Measurements from ENCODE around the gene MYO1E.

Gene MYO1E

DNA sequence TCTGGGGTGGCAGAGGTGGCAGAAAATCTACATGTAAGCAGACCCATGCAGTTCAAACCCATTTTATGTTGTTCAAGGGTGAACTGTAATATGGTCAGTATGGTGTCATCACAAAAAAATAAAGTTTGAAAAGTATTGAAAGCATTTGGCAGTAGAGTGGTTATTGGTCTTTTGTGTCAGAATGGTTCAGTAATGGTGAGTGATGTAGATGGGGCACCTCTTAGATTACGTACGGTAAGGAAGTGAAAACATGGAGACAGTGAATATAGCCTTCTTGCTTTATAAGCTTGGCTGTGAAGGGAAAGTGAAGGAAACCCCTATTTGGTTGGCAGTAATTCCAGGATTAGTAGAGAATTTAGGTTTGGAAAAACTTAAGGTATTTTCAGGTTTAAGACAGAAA is 284.9 kb downstream of the MYO1E start:
- ChIA-PET POLR2A (no interaction called here), CTCF (interaction anchor here (1.1 kb wide), 1 partner anchor 17 kb away, joined by 3 read pairs; no protein-coding TSS in a partner anchor)
- no peak for DNase-seq (ENCODE audit: extremely low spot score)
- TF ChIP-seq, protein P1, sequence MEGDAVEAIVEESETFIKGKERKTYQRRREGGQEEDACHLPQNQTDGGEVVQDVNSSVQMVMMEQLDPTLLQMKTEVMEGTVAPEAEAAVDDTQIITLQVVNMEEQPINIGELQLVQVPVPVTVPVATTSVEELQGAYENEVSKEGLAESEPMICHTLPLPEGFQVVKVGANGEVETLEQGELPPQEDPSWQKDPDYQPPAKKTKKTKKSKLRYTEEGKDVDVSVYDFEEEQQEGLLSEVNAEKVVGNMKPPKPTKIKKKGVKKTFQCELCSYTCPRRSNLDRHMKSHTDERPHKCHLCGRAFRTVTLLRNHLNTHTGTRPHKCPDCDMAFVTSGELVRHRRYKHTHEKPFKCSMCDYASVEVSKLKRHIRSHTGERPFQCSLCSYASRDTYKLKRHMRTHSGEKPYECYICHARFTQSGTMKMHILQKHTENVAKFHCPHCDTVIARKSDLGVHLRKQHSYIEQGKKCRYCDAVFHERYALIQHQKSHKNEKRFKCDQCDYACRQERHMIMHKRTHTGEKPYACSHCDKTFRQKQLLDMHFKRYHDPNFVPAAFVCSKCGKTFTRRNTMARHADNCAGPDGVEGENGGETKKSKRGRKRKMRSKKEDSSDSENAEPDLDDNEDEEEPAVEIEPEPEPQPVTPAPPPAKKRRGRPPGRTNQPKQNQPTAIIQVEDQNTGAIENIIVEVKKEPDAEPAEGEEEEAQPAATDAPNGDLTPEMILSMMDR (IDR thresholded peaks at IDR 0.05; ENCODE audit: control extremely low read depth, extremely low read depth, low read depth, missing control alignments) = no peak
